Raji (cell line): ENCODE results near the gene CCM2.

ENCODE experiments used
- POLR2A ChIP-seq: IDR thresholded peaks from 2 replicates; pipeline ENCODE4 v1.6.1; 2011; ENCODE audit warnings: low read depth, low read length, control low read depth; ENCODE audit not compliant: insufficient read depth

The CCM2 gene

DNA sequence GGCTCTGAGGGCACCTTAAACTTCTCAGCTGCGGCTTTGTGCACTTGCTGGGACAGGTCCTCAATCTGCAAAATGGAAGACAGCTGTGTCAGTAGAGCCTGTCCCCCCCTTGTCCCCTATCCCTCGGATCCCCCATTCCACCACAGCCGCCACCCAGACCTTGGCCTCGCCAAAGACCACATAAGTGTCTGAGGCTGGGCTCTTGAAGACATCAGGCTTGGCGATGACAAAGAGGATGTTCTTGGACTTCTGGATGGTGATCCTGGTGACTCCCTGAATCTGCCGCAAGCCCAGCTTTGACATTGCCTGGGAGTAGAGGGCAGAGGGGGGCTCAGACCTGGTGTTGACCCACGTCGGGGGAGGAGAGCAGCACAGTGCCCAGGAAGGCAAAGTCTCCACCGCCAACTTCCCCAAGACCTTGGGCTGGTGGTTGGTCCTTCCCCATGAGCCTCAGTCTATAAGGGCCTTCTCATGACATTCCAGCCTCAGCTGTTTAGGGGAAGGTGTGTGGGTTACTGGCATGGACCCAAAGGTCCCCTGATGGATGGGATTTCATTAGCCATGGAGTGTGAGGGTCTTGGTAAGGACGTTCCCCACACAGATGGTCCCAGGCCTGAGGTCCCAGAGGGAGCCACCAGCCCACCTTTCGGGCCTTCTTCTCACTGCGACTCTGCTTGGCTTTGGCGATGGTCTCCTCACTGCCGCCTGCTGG, 81.1 kb downstream of the CCM2 start:
- no peak for TF ChIP-seq POLR2A

DNA sequence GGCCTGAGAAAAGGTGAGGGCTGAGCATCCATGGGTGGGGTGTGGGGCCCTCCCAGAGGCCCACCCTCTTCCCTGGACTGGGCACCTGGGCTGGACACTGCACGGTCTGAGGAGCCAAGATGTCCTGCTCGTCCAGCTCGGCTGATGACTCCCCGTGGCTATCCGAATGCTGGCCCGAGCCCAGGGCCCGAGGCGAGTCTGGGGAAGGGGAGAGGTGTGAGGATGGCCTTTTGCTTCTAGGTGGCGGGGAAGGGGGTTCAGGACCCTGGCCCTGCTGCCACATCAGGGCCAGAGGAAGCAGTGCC, 81.6 kb downstream of the CCM2 start:
- no peak for TF ChIP-seq POLR2A

DNA sequence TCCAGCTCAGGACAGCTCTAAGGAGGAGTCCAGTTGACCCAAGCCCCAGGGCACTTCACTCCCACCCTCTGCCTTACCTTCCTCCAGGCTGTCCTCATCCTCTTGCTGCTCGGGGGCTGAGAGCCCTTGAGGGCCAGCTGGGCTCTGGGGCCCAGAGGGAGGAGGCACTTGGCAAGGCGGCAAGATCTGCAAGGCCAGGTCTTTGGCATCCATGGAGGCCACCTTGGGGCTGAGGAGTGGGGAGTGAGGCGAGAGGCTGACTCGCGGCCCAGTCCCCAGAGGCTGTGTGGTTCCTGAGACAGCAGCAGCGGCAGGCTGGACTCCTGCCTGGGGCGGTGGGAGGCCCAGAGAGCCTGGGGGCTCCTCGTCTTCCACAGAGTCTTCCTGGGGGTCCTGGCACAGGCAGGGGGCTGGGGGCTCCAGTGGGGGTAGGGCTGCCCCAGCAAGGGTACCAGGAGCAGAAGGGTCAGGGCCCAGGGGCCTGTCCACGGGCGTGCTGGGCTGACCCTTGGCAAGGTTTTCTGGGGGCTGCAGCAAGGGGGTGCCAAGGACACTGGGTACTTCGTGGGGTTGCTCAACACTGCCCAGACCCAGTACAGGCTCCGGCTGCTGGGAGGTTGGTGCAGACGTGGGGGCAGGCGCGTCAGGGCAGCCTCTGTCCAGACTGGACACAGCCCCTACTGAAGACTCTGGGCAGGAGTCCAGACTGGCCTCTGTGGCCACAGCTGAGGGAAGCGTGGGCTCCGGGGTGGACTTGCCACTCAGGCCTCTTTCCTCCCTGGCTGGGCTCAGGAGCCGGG, 82.2 kb downstream of the CCM2 start:
- no peak for TF ChIP-seq POLR2A

DNA sequence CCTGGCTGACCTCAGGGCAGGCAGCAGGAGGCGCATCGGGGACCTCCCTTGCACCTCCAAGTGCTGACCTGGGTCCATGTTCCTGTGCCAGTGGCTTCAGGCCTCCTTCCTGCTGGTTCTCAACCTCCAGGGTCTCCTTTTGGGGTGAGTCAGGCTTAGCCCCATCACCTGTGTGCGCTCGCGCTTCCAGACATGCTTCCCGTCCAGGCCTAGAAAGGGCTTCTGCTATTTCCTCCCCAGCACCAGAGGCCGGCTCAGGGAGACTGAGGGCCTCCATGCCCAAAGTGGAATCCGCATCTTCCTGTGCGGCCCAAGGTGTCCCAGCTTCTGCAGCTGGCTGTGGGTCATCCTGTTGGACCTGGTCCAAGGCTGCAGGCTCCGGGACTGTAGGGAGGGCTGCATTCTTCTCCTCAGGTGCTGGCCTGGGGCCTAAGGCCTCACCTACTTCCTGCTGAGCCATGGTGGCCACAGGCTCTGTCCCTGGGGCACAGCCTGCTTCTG, 82.9 kb downstream of the CCM2 start:
- TF ChIP-seq POLR2A: no peak

DNA sequence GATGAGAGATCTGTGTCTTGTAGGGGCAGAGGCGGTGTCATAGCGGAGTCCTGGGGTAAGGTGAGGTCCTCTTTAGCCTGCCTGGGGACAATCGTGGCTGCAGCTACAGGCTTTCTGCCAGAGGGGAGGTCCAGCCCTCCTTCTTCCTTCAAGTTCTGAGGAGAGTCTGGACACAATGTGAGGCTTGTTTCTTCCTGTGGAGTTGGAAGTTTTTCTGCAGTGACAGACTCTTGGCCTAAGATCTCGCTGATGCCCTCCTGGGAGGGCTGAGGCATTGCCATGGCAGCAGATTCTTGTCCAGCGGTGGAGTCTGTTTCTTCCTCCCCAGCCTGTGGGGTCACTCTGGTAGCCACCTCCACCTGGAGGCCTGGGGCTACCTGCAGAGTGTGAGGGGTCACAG, 84.3 kb downstream of the CCM2 start:
- no peak for TF ChIP-seq POLR2A

DNA sequence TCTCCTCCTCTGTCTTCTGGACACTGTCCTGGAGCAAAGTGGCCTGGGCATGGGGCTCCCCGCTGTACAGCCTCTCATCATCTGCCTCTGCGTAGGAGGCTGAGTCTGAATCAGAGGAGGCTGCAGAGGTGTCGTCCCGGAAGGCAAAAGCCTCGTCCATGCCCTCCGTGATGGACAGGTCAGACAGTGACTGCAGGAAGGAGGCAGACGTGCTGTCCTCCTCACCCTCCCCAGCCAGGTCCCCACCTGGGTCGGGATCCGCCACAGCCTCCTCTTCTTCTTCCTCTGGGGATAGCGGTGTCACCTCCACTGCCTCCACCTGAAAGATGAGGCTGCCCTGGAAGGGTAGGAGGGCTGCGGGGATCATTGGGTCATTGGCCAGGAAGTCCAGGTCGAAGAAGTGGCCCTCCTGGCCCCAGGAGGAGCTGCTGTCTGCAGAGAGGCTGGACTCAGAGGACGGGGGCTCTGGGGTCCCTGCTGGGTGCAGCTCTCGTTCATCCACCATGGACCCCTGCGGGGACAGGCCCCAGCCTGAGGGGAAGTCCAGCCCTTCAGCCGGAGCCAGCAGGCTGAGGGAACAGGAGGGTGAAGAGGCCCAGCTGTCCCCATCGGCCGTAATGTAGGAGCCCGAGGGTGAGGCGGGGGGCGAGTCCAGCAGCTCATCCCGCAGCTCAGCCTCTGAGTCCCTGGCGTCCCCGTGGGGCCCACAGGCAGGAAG, 85.1 kb downstream of the CCM2 start:
- no peak for TF ChIP-seq POLR2A

DNA sequence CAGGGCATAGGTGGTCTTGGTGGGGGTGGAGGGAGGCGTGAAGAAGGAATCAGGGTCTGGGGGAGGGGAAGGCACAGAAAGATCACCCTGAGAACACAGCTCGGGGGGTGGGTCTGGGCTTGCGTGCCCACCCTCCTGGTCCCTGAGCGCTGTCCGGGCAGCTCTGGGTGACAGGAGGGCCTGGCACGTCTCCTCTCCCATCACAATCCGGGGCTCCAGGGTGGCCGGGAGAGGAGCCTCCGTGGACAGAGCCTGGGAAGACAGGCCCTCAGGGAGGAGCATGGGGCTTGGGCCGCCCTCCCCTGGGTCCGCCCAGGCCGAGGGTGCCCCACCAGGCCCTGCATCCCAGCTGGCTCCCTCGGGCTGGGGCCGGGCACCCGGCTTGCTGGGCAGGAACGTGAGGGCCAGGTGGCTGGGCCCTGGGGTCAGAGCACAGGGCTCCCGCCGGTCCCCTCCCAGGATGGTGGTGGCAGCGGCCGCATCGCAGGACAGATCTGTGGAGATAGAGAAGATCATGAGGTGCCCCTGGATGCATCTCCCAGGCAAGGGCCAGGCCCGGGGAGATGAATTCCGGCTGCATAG, 85.7 kb downstream of the CCM2 start:
- no peak for TF ChIP-seq POLR2A

DNA sequence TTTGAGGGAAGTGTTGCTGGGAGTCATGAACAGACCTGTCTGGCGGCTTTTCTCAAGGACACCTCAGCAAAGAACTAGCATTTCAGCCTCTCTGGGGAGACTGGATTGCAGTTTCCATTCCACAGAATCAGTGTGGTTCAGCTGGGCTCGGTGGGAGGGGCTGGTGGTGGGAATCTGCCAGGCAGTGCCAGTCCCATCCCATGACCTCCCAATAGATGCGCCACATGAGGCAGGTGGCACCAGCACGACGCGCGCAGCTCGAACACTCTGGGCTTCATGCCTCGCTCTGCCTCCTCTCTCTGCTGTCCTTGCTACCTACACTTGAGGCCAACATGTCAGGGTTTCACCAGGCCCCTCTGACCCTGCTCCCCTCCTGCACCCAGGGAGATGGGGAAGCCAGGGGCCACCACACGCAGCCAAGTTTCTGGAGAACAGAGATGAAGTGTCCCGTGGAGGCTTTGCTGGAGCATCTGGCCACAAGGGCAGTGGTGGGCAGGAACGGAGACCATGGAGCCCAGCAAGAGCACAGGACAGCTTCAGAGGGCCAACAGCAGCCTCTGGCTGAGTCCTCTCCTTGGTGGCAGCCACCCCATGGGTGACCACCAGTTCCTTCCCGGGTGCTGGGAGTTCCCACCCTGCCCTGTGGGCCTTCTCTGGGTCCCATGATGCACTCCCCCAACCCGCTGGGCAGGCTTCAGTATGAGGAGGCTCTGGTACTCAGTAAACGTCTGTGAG, 86.5 kb downstream of the CCM2 start:
- no peak for TF ChIP-seq POLR2A

DNA sequence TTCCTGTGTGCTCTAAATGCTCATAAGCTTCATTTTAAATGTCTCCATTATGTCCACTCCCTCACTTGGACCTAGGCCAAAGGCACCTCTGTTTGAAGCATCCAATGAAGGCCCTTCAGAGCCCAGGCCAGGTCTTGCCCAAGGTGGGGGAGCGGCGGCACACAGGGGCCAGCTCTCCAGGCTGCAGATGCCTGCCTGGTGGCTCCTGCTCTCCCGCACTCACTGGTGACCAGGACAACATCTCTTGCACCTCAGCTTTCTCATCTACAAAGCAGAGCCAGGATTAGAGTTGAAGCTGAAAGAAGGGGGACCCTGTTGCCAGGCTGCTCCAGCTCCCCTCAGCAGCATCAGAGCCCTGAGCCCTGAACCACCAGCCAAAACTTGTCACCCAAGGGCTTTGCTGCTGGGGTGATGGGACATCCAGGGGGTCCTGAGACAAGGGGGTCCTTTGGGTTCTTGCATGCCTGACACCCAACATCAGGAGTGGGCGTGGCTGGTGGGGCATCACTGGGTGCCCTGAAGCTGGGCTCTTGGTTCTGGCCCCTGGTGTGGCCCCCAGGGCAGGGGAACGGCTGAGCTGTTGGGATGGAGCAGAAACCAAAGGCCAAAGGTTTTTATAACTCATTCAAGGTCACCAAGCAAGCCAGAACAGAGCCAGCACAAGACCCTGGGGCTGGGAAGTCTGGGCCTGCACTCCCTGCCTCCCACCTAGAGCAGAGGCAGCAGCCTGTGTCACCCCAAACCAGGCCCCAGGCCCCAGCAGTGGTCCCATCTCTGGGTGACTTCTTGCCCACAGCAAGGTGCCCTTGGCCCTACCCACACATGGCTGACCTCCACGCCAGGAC, 87.5 kb downstream of the CCM2 start:
- TF ChIP-seq POLR2A: no peak

DNA sequence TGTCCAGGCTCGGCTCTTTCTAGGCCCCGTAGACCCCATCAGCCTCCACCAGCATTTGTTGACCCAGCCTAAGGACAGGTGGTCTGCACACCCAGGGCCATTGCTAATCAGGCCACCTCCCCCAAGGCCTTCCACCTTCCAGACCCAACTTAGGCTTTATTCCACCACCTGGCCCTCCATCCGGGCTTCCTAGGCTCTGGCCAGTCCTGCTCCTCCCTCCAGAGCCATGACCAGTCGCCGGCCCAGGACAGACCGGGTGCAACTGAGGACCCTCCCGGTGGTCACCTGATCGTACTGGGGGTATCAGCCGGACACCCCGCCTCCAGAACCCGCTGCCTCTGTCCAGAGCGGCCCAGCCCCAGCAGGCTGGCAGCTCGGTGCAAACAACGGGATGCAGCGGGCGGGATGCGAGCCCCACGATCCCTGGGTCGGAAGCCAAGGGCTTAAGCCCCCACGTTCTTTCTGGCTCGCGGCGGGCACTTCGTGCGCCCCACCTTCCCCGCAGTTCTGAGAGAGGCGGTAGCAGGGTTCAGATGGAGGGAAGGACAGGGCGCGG, 88.2 kb downstream of the CCM2 start:
- no peak for TF ChIP-seq POLR2A

DNA sequence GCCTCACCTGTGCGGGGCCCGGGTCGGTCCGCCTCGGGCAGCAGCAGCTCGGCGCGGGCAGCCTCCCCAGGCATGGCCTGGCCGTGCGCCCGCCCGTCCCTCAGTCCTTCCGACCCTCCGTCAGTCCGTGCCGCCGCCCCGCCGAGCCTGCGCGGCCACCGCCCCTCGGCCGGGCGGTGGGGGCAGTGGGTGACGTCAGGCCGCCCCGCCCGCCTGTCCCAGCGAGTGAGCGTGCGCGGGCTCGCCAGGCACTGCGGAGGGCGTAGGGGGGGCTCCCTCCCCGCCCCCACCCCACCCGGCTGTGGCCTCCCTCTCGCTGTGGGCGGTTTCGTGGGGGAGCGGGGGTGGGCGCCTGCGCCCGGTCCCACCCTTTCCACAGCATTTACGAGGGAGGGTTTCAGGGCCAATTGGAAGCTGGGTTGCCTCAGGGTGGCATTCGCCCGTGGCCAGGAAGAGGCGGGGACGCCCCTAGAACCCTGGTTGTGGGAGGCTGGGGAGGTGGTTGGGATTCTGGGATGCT, 88.9 kb downstream of the CCM2 start, which contains the start of gene NACAD:
TSS of gene NACAD (minus strand) at position 149 of the 520 bp plus-strand sequence. CDS start at position 74, 75 bp downstream.
- TF ChIP-seq POLR2A: no peak

DNA sequence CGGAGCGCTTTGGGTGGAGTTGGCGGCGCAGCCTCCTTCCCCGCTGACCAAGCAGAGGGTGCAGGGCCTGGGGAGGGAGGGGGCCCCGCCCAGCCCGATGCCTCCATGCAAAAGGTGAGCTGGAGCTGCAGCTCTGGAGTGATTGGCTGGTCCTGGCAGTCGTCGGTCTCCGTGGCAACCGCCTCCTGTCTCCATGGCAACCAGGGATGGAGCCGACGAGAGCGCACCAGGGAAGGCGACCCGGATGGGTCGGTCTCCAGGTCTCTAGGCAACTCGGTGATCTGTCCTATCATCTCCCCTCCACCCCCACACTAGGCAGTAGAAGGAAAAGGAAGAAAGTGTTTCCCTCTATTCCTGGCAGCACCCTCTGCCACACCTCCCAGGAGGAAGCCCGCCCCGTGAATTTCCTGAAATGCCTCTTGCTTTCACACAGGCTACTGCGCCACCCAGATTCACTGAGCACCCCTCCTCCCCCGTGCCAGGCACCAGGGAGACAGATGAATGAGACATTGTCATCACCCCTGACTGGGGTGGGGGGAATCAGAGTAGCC, 89.4 kb downstream of the CCM2 start:
- TF ChIP-seq POLR2A: no peak

DNA sequence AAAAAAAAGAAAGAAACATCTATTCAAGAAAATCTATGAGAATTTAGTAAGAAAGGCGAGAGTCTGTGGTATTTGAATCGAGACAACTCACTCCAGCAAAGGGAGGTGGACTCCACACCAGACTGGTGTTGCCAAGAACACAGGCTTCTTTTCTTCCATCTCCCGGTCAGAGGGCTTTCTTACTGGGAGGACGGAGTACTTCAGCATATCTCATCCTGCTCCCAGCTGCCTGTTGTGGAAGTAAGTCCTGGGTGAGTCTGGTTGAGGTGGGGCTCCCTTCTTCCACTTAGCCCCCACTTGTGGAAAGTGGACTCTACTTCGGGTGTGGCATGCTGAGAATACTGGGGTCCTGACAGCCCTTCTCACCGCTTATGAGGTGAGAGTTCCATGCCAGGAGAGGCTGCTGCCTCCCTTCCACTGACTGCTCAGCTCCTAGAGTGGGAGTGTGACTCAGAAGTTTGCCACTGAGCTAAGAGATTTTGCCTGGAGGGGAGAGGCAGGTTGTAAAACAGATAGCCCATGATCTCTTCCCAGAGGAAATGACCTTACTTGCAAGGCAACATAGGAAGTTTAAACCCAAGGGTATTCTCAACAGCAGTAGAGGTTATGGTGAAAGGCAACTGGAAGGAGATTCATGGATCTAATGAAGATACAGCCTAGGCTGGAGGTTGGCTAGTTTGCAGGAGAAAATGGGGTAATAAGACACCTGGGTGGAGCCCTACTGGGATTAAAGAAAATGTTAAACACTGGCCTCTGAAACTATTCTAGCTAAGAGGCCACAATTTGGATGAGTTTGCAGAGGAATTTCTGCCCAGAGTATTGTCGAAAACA, 92.3 kb downstream of the CCM2 start:
- no peak for TF ChIP-seq POLR2A

DNA sequence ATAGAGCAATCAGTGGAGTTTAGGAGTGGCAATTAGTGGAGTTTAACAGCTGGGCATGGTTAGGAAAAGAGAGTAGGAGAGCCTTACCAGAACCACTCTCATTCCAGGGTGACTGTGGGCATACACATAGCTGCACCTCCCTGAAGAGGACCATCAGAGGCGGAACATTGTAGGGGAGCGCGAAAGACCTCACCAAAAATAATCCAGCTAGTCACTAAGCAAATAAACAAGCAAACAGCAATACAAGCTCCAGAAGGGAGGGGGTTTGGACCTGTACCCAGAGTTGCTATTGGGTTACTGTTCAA, 92.9 kb downstream of the CCM2 start:
- no peak for TF ChIP-seq POLR2A
